GM23248 (cell line): ENCODE measurements around the gene LRRC36. TPM values are rescaled to one million over a fixed set of nuclear protein-coding genes. Genes with fewer than 3 reads are reported as not detected.

Experiments used
- DNase-seq: peaks from one replicate; pipeline ENCODE4 v3.0.0-alpha.2; 2015
- H2AFZ ChIP-seq: fragments of 200-600 bp; sonication (generic); 2 replicates; pipeline ENCODE4 v1.6.1; 2016; ENCODE audit warnings: antibody characterized with exemption
- H3F3A ChIP-seq: fragments of 200-600 bp; sonication (generic); 2 replicates; pipeline ENCODE4 v1.6.1; 2016; ENCODE audit warnings: mild to moderate bottlenecking, antibody characterized with exemption, mixed run types; ENCODE audit not compliant: insufficient read depth
- H3K27ac ChIP-seq: fragments of 200-600 bp; sonication (generic); 2 replicates; pipeline ENCODE4 v1.5.1; 2016; ENCODE audit warnings: mild to moderate bottlenecking
- H3K27me3 ChIP-seq: fragments of 200-600 bp; sonication (generic); replicated peaks from 2 replicates; pipeline ENCODE4 v1.6.1; 2016; ENCODE audit warnings: mild to moderate bottlenecking; ENCODE audit not compliant: insufficient read depth
- H3K36me3 ChIP-seq: fragments of 200-600 bp; sonication (generic); 2 replicates; pipeline ENCODE4 v1.6.1; 2016; ENCODE audit warnings: low read depth, mild to moderate bottlenecking
- H3K4me1 ChIP-seq: fragments of 200-600 bp; sonication (generic); 2 replicates; pipeline ENCODE4 v1.6.1; 2016; ENCODE audit warnings: mild to moderate bottlenecking; ENCODE audit not compliant: insufficient read depth
- H3K4me2 ChIP-seq: fragments of 200-600 bp; sonication (generic); one replicate; pipeline ENCODE4 v1.6.1; 2016; ENCODE audit warnings: mild to moderate bottlenecking; ENCODE audit not compliant: unreplicated experiment
- H3K4me3 ChIP-seq: fragments of 200-600 bp; sonication (generic); 2 replicates; pipeline ENCODE4 v1.5.1; 2016; ENCODE audit warnings: mild to moderate bottlenecking
- H3K79me2 ChIP-seq: fragments of 200-600 bp; sonication (generic); 2 replicates; pipeline ENCODE4 v1.6.1; 2016; ENCODE audit warnings: mild to moderate bottlenecking; ENCODE audit not compliant: insufficient read depth
- H3K9ac ChIP-seq: fragments of 200-600 bp; sonication (generic); 2 replicates; pipeline ENCODE4 v1.6.1; 2016; ENCODE audit warnings: mild to moderate bottlenecking
- H3K9me2 ChIP-seq: fragments of 200-600 bp; sonication (generic); 2 replicates; pipeline ENCODE4 v1.6.1; 2016; ENCODE audit warnings: mixed run types, mild to moderate bottlenecking, moderate library complexity; ENCODE audit not compliant: insufficient read depth
- H3K9me3 ChIP-seq: fragments of 200-600 bp; sonication (generic); one replicate; pipeline ENCODE4 v1.6.1; 2017; ENCODE audit warnings: low read depth
- H4K20me1 ChIP-seq: fragments of 200-600 bp; sonication (generic); 2 replicates; pipeline ENCODE4 v1.6.0; 2016; ENCODE audit not compliant: insufficient read depth
- EZH2 ChIP-seq: fragments of 200-600 bp; sonication (generic); IDR thresholded peaks from 2 replicates; pipeline ENCODE4 v1.6.1; 2018; ENCODE audit warnings: antibody characterized with exemption, mild to moderate bottlenecking; ENCODE audit not compliant: insufficient read depth, poor library complexity, severe bottlenecking
- EZH2phosphoT487 ChIP-seq: fragments of 200-600 bp; sonication (generic); IDR thresholded peaks from 2 replicates; pipeline ENCODE4 v1.6.1; 2018; ENCODE audit warnings: antibody characterized with exemption, moderate library complexity, mild to moderate bottlenecking, low read depth; ENCODE audit not compliant: insufficient read depth
- WGBS, 2 experiments: methylation state at CpG; one replicate each; pipeline ENCODE4 v1.1.6; 2015 to 2017; ENCODE audit warnings: low lambda C conversion rate in 2 of 2, low coverage in 1 of 2; ENCODE audit errors: missing lambda C conversion rate in 2 of 2; 5-methylcytosine and 5-hydroxymethylcytosine counted together
- in situ Hi-C: fragments of 300-500 bp; cut with MboI; formaldehyde crosslinking; loops from 2 replicates; pipeline ENCODE4 v1.15.0; 2020
- polyA plus RNA-seq: library from polyadenylated mRNA; unstranded; fragments of >200 nt; fragmentation: Nextera tagmentation; extraction: Ambion mirVana; gene quantifications from 2 replicates; pipeline ENCODE4 v1.2.1, GENCODE V29; 2016
- total RNA-seq: library from RNA; depleted of rRNA; stranded (reverse); fragments of >200 nt; shearing (Covaris generic); gene quantifications from 2 replicates; pipeline ENCODE4 v1.2.3, GENCODE V29; 2014

Gene LRRC36
- total and polyA plus RNA-seq, 2 experiments from 2014 or later: not detected

DNA sequence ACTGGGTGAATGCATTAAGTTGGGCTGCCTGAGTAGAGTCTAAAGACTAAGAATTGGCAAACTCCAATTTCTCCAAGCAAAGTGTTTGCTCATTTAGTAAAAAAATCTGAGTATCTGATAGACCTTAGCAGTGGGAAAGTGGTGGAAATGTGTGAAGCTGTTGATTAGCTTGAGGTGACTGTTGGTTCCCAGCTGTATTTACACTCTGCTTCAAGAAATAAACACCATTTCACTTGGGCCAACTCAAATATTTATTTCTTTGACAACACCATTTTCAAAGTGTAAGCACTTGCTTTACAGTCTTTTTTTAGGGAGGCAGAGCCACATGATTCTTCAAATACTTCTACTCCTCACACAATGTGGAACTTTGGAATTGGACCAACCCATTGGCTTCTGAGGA lies 8.8 kb upstream of the LRRC36 start:
- in situ Hi-C loops: no loop called here

DNA sequence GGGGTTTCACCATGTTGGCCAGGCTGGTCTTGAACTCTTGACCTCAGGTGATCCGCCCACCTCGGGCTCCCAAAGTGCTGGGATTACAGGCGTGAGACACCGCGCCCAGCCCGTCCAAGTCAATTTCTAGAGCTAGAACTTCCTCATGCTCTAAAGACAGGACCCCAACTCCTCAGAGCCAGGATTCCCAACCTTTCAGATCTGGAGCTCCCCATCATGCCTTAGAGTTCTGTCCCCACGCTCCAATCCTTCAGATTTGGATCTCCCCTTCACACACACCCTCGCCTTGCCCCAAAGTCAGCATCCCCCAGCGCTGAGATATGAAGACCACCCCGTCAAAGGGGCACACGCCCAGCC lies 522 bp upstream of the LRRC36 start:
- Histone ChIP-seq H3K4me1 (no peaks in the 10 kb centered on the region), H3K27me3 (peaks cover 23% of the 10 kb centered on the region), H3K9ac (peak overlapping the region; percentile 44), H3K9me2 (no peaks in the 10 kb centered on the region), H3K4me2 (peak overlapping the region; percentile 72), H3F3A (no peaks in the 10 kb centered on the region), H3K27ac (no peak overlapping the region), H3K79me2 (no peaks in the 10 kb centered on the region), H3K9me3 (no peaks in the 10 kb centered on the region), H3K4me3 (peak overlapping the region; percentile 73), H2AFZ (peak overlapping the region; percentile 83), H4K20me1 (no peaks in the 10 kb centered on the region), H3K36me3 (no peaks in the 10 kb centered on the region)
- DNase-seq: no peak
- 42 to 50% methylated on average over 10 to 11 of the region's 11 CpGs for WGBS, 2 experiments
- TF ChIP-seq EZH2phosphoT487 (no peak), EZH2 (no peak)
- in situ Hi-C loops: no loop called here

More for the DNA sequence above, 8.8 kb upstream of the LRRC36 start:
- DNase-seq: no peak
- Histone ChIP-seq H3K9me3 (no peaks in the 10 kb centered on the region), H3K79me2 (no peaks in the 10 kb centered on the region), H3K4me3 (no peak overlapping the region), H3K9ac (no peak overlapping the region), H2AFZ (no peak overlapping the region), H3K27ac (no peak overlapping the region), H3K4me2 (no peak overlapping the region), H4K20me1 (no peaks in the 10 kb centered on the region), H3K27me3 (peaks cover 10% of the 10 kb centered on the region; the same call in 1 of the 2 replicates), H3F3A (no peaks in the 10 kb centered on the region), H3K9me2 (no peaks in the 10 kb centered on the region), H3K4me1 (peaks cover 2% of the 10 kb centered on the region; the same call in 1 of the 2 replicates), H3K36me3 (no peaks in the 10 kb centered on the region)
- TF ChIP-seq EZH2 (no peak), EZH2phosphoT487 (no peak)

DNA sequence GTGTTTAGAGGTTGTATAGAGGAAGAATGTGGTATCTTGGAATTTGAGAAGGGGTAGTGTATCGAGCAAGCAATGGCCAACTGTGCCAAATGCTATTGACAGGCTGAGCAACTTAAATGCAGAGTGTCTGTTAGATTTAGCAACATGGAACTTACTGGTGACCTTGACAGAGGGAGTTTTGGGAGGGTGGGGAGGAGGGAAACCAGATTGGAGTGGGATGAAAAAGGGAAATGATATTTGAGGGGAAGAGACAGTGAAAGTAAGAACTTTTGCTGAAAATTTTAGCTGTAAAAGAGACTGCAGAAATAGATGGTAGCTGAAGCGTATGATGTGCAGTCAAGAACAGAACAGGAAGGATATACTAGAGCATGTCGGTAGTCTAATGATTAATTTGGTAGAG lies 1.1 kb downstream of the LRRC36 start:
- in situ Hi-C loops: no loop called here
- Histone ChIP-seq H2AFZ (no peak overlapping the region), H3K36me3 (no peaks in the 10 kb centered on the region), H3K27me3 (peaks cover 23% of the 10 kb centered on the region), H3K27ac (no peak overlapping the region), H4K20me1 (no peaks in the 10 kb centered on the region), H3F3A (no peaks in the 10 kb centered on the region), H3K4me2 (no peak overlapping the region), H3K9me3 (no peaks in the 10 kb centered on the region), H3K4me1 (no peaks in the 10 kb centered on the region), H3K9me2 (no peaks in the 10 kb centered on the region), H3K9ac (no peak overlapping the region), H3K79me2 (no peaks in the 10 kb centered on the region), H3K4me3 (no peak overlapping the region)
- WGBS, 2 experiments: 85 to 86% methylated on average over 3 of the region's 3 CpGs
- TF ChIP-seq EZH2 (no peak), EZH2phosphoT487 (no peak)
- no peak for DNase-seq

DNA sequence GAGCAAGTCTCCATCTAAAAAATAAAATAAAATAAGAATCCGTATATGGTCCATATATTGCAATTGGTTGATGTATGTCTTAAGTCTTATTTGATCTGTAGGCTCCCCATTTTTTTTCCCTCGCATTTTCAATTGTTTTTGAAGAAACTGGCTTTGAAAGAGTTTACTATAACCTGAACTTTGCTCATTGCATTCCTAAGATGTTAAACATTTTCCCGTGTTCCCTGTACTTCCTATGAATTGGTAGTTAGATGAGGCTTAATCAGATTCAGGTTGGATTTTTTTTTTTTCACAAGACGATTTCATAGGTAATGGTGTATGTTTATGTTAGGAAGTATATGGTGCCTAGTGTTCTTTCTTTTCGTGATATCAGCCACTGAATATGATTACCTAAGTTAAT lies 3.3 kb downstream of the LRRC36 start:
- DNase-seq: no peak
- Histone ChIP-seq H4K20me1 (no peaks in the 10 kb centered on the region), H3K27ac (no peak overlapping the region), H3F3A (no peaks in the 10 kb centered on the region), H3K9ac (no peak overlapping the region), H2AFZ (no peak overlapping the region), H3K4me2 (no peak overlapping the region), H3K9me3 (no peaks in the 10 kb centered on the region), H3K27me3 (peaks cover 8% of the 10 kb centered on the region), H3K4me1 (no peaks in the 10 kb centered on the region), H3K9me2 (no peaks in the 10 kb centered on the region), H3K79me2 (no peaks in the 10 kb centered on the region), H3K36me3 (no peaks in the 10 kb centered on the region), H3K4me3 (no peak overlapping the region)
- WGBS, 2 experiments: 72 to 77% methylated on average over 5 of the region's 5 CpGs
- TF ChIP-seq EZH2 (no peak), EZH2phosphoT487 (no peak)
- in situ Hi-C loops: no loop called here

DNA sequence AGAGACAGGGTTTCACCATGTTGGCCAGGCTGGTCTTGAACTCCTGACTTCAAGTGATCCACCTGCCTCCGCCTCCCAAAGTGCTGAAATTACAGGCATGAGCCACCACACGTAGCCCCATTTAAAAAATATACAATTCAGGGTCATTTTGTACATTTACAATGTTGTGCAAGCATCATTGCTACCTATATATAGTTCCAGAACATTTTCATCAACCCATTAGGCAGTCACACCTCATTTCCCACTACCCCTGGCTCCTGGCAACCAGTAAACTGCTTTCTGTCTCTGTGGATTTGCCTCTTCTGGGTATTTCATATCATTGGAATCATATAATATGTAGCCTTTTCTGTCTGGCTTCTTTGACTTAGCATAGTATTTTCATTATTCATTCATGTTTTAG lies 6.7 kb downstream of the LRRC36 start:
- no peak for DNase-seq
- Histone ChIP-seq H3K9me2 (no peaks in the 10 kb centered on the region), H3K79me2 (no peaks in the 10 kb centered on the region), H3K4me3 (no peak overlapping the region), H3K9ac (no peak overlapping the region), H3K27ac (no peak overlapping the region), H3K4me1 (no peaks in the 10 kb centered on the region), H3K27me3 (no peaks in the 10 kb centered on the region), H3K9me3 (no peaks in the 10 kb centered on the region), H3F3A (no peaks in the 10 kb centered on the region), H4K20me1 (no peaks in the 10 kb centered on the region), H3K4me2 (no peak overlapping the region), H2AFZ (no peak overlapping the region), H3K36me3 (no peaks in the 10 kb centered on the region)
- in situ Hi-C loops: no loop called here
- WGBS, 2 experiments: 69 to 73% methylated on average over 2 of the region's 2 CpGs
- TF ChIP-seq EZH2 (no peak), EZH2phosphoT487 (no peak)
